Measurements from ENCODE around the gene EIF5B.

Gene EIF5B

GRCh38 chr2:99382143-99382542, 45.0 kb downstream of the EIF5B start:
- no peak for DNase-seq (ENCODE audit: low spot score in 2 of 2)
- no peaks in the 10 kb centered on the region for H3K9me3 Mint-ChIP-seq
- no peak for ATAC-seq (ENCODE audit: low read depth)
- no peak overlapping the region for H3K4me3 Mint-ChIP-seq
- H3K27me3 Mint-ChIP-seq: no peaks in the 10 kb centered on the region
- H3K27ac Mint-ChIP-seq: no peak overlapping the region
- H3K4me1 Mint-ChIP-seq: no peaks in the 10 kb centered on the region
- peaks cover 38% of the 10 kb centered on the region for H3K36me3 Mint-ChIP-seq

GRCh38 chr2:99386011-99386410, 48.8 kb downstream of the EIF5B start:
- H3K27ac Mint-ChIP-seq: no peak overlapping the region
- ATAC-seq (ENCODE audit: low read depth) (no peak), DNase-seq (ENCODE audit: low spot score in 2 of 2) (no peak)
- no peaks in the 10 kb centered on the region for H3K27me3 Mint-ChIP-seq
- H3K4me1 Mint-ChIP-seq: no peaks in the 10 kb centered on the region
- no peak overlapping the region for H3K4me3 Mint-ChIP-seq
- H3K9me3 Mint-ChIP-seq: no peaks in the 10 kb centered on the region
- peaks cover 32% of the 10 kb centered on the region for H3K36me3 Mint-ChIP-seq

GRCh38 chr2:99388892-99389291, 51.7 kb downstream of the EIF5B start:
- Mint-ChIP-seq H3K4me3 (no peak overlapping the region), H3K27me3 (no peaks in the 10 kb centered on the region), H3K9me3 (no peaks in the 10 kb centered on the region), H3K4me1 (no peaks in the 10 kb centered on the region), H3K36me3 (peaks cover 22% of the 10 kb centered on the region), H3K27ac (no peak overlapping the region)
- no peak for DNase-seq (ENCODE audit: low spot score in 2 of 2)
- no peak for ATAC-seq (ENCODE audit: low read depth)

- DNase-seq (ENCODE audit: low spot score in 2 of 2) (no peak), ATAC-seq (ENCODE audit: low read depth) (no peak)
- Mint-ChIP-seq H3K27ac (no peak overlapping the region), H3K9me3 (no peaks in the 10 kb centered on the region), H3K27me3 (no peaks in the 10 kb centered on the region), H3K4me1 (no peaks in the 10 kb centered on the region), H3K4me3 (no peak overlapping the region), H3K36me3 (peaks cover 19% of the 10 kb centered on the region)
Measured at GRCh38 chr2:99389371-99389770, 52.2 kb downstream of the EIF5B start.

GRCh38 chr2:99389946-99390345, 52.8 kb downstream of the EIF5B start:
- no peaks in the 10 kb centered on the region for H3K27me3 Mint-ChIP-seq
- no peak overlapping the region for H3K4me3 Mint-ChIP-seq
- H3K27ac Mint-ChIP-seq: no peak overlapping the region
- DNase-seq (ENCODE audit: low spot score in 2 of 2) (no peak), ATAC-seq (ENCODE audit: low read depth) (no peak)
- H3K9me3 Mint-ChIP-seq: no peaks in the 10 kb centered on the region
- H3K4me1 Mint-ChIP-seq: no peaks in the 10 kb centered on the region
- H3K36me3 Mint-ChIP-seq: peaks cover 16% of the 10 kb centered on the region

GRCh38 chr2:99395589-99396130, 58.5 kb downstream of the EIF5B start:
- ATAC-seq (ENCODE audit: low read depth): no peak
- DNase-seq (ENCODE audit: low spot score in 2 of 2): no peak
- H3K4me1 Mint-ChIP-seq: no peaks in the 10 kb centered on the region
- no peak overlapping the region for H3K4me3 Mint-ChIP-seq
- H3K27me3 Mint-ChIP-seq: no peaks in the 10 kb centered on the region
- peaks cover 28% of the 10 kb centered on the region for H3K36me3 Mint-ChIP-seq
- H3K27ac Mint-ChIP-seq: peak overlapping the region; percentile 29
- no peaks in the 10 kb centered on the region for H3K9me3 Mint-ChIP-seq

- DNase-seq (ENCODE audit: low spot score in 2 of 2) (no peak), ATAC-seq (ENCODE audit: low read depth) (no peak)
- peak overlapping the region; percentile 10 for H3K27ac Mint-ChIP-seq
- peaks cover 23% of the 10 kb centered on the region for H3K36me3 Mint-ChIP-seq
- no peaks in the 10 kb centered on the region for H3K27me3 Mint-ChIP-seq
- H3K9me3 Mint-ChIP-seq: no peaks in the 10 kb centered on the region
- no peak overlapping the region for H3K4me3 Mint-ChIP-seq
- H3K4me1 Mint-ChIP-seq: no peaks in the 10 kb centered on the region
Measured at GRCh38 chr2:99397266-99397920, 60.2 kb downstream of the EIF5B start.

- ATAC-seq (ENCODE audit: low read depth): no peak
- Mint-ChIP-seq H3K36me3 (peaks cover 24% of the 10 kb centered on the region), H3K4me1 (no peaks in the 10 kb centered on the region), H3K27me3 (no peaks in the 10 kb centered on the region), H3K27ac (no peak overlapping the region), H3K9me3 (no peaks in the 10 kb centered on the region), H3K4me3 (no peak overlapping the region)
- no peak for DNase-seq (ENCODE audit: low spot score in 2 of 2)
Measured at GRCh38 chr2:99398303-99398702, 61.1 kb downstream of the EIF5B start.

- peak overlapping the region; percentile 62 for H3K27ac Mint-ChIP-seq
- H3K27me3 Mint-ChIP-seq: no peaks in the 10 kb centered on the region
- no peaks in the 10 kb centered on the region for H3K4me1 Mint-ChIP-seq
- H3K36me3 Mint-ChIP-seq: peaks cover 24% of the 10 kb centered on the region
- DNase-seq (ENCODE audit: low spot score in 2 of 2): no peak
- H3K9me3 Mint-ChIP-seq: no peaks in the 10 kb centered on the region
- no peak for ATAC-seq (ENCODE audit: low read depth)
- no peak overlapping the region for H3K4me3 Mint-ChIP-seq
Measured at GRCh38 chr2:99399063-99399462, 61.9 kb downstream of the EIF5B start.

- H3K36me3 Mint-ChIP-seq: peaks cover 27% of the 10 kb centered on the region
- ATAC-seq (ENCODE audit: low read depth) (no peak), DNase-seq (ENCODE audit: low spot score in 2 of 2) (no peak)
- no peak overlapping the region for H3K4me3 Mint-ChIP-seq
- no peaks in the 10 kb centered on the region for H3K27me3 Mint-ChIP-seq
- H3K27ac Mint-ChIP-seq: peak overlapping the region; percentile 62
- H3K4me1 Mint-ChIP-seq: no peaks in the 10 kb centered on the region
- H3K9me3 Mint-ChIP-seq: no peaks in the 10 kb centered on the region
Measured at GRCh38 chr2:99399795-99400194, 62.6 kb downstream of the EIF5B start.

- Mint-ChIP-seq H3K27ac (no peak overlapping the region), H3K4me1 (no peaks in the 10 kb centered on the region), H3K36me3 (peaks cover 20% of the 10 kb centered on the region), H3K27me3 (no peaks in the 10 kb centered on the region), H3K4me3 (no peak overlapping the region), H3K9me3 (no peaks in the 10 kb centered on the region)
- DNase-seq (ENCODE audit: low spot score in 2 of 2) (no peak), ATAC-seq (ENCODE audit: low read depth) (no peak)
Measured at GRCh38 chr2:99401841-99402240, 64.7 kb downstream of the EIF5B start.

GRCh38 chr2:99403084-99403483, 65.9 kb downstream of the EIF5B start:
- peak overlapping the region; percentile 25 for H3K27ac Mint-ChIP-seq
- H3K9me3 Mint-ChIP-seq: no peaks in the 10 kb centered on the region
- no peak overlapping the region for H3K4me3 Mint-ChIP-seq
- ATAC-seq (ENCODE audit: low read depth): no peak
- DNase-seq (ENCODE audit: low spot score in 2 of 2): no peak
- H3K27me3 Mint-ChIP-seq: no peaks in the 10 kb centered on the region
- peaks cover 17% of the 10 kb centered on the region for H3K36me3 Mint-ChIP-seq
- H3K4me1 Mint-ChIP-seq: no peaks in the 10 kb centered on the region

- DNase-seq (ENCODE audit: low spot score in 2 of 2) (no peak), ATAC-seq (ENCODE audit: low read depth) (no peak)
- Mint-ChIP-seq H3K4me3 (no peak overlapping the region), H3K4me1 (no peaks in the 10 kb centered on the region), H3K27ac (peak overlapping the region; percentile 25), H3K27me3 (no peaks in the 10 kb centered on the region), H3K36me3 (peaks cover 14% of the 10 kb centered on the region), H3K9me3 (no peaks in the 10 kb centered on the region)
Measured at GRCh38 chr2:99403524-99403923, 66.3 kb downstream of the EIF5B start.

- H3K36me3 Mint-ChIP-seq: peaks cover 13% of the 10 kb centered on the region
- no peak overlapping the region for H3K4me3 Mint-ChIP-seq
- DNase-seq (ENCODE audit: low spot score in 2 of 2) (no peak), ATAC-seq (ENCODE audit: low read depth) (no peak)
- no peaks in the 10 kb centered on the region for H3K27me3 Mint-ChIP-seq
- H3K9me3 Mint-ChIP-seq: no peaks in the 10 kb centered on the region
- no peaks in the 10 kb centered on the region for H3K4me1 Mint-ChIP-seq
- H3K27ac Mint-ChIP-seq: no peak overlapping the region
Measured at GRCh38 chr2:99404039-99404796, 67.0 kb downstream of the EIF5B start.
